Activated T-cell treated with anti-CD3 and anti-CD28 coated beads, Interleukin-2, amount 50 U/mL, for 72 hours (primary cell): ENCODE results near the gene DSN1. TPM values are rescaled to one million over a fixed set of nuclear protein-coding genes. Genes with fewer than 3 reads are reported as not detected.

Experiments
- ATAC-seq, 2 donors: fragments of 150-1000 bp; cut with Tn5 transposase; replicated peaks in 1 of 2; 2 replicates each; pipeline ENCODE4 v1.10.0; 2021; ENCODE audit warnings: moderate library complexity in 2 of 2, mild to moderate bottlenecking in 1 of 2
- DNase-seq, 2 donors: peaks; one replicate each; pipeline ENCODE4 v3.0.0; 2021 to 2022; ENCODE audit warnings: mixed read lengths in 1 of 2
- H3K27ac Mint-ChIP-seq: one replicate; pipeline ENCODE4 v1.8.0; 2022; ENCODE audit warnings: mild to moderate bottlenecking, moderate library complexity, mixed read lengths
- H3K27me3 Mint-ChIP-seq: one replicate; pipeline ENCODE4 v1.8.0; 2022; ENCODE audit warnings: low read depth, mixed read lengths
- H3K36me3 Mint-ChIP-seq, 2 donors: one replicate each; pipeline ENCODE4 v1.8.0; 2022; ENCODE audit warnings: mixed read lengths in 2 of 2, mild to moderate bottlenecking in 1 of 2; ENCODE audit not compliant: insufficient read depth in 2 of 2
- H3K4me1 Mint-ChIP-seq: one replicate; pipeline ENCODE4 v1.8.0; 2022; ENCODE audit warnings: low read depth, mixed read lengths
- H3K4me3 Mint-ChIP-seq, 2 donors: one replicate each; pipeline ENCODE4 v1.8.0; 2022; ENCODE audit warnings: mild to moderate bottlenecking in 2 of 2, mixed read lengths in 2 of 2, moderate library complexity in 2 of 2
- H3K9me3 Mint-ChIP-seq, 2 donors: one replicate each; pipeline ENCODE4 v1.8.0; 2022; ENCODE audit warnings: mixed read lengths in 2 of 2
- total RNA-seq, 2 donors: library from RNA; stranded (reverse); gene quantifications; one replicate each; pipeline ENCODE4 v1.2.3, GENCODE V29; 2022

Gene DSN1
- total RNA-seq, result 10 to 100 TPM; 30.2 to 35.9 TPM

GRCh38 chr20:36773597-36774390 is at the start of gene DSN1:
Gene DSN1 (minus strand): TSS chr20:36773763. CDS start chr20:36771458, 2,305 bp downstream.
- Mint-ChIP-seq H3K4me3 (peak within 1 kb of the TSS; percentile 87 to 90), H3K4me1 (peaks cover 27% of the 10 kb centered on the region), H3K27ac (peak within 1 kb of the TSS; percentile 95), H3K36me3 (peaks cover 0 to 3% of the 10 kb centered on the region in 2 donors), H3K27me3 (no peaks in the 10 kb centered on the region), H3K9me3 (no peaks in the 10 kb centered on the region)
- ATAC-seq, result peak; percentile 91 to 92
- DNase-seq, result peak; percentile 99 to 100

DNA sequence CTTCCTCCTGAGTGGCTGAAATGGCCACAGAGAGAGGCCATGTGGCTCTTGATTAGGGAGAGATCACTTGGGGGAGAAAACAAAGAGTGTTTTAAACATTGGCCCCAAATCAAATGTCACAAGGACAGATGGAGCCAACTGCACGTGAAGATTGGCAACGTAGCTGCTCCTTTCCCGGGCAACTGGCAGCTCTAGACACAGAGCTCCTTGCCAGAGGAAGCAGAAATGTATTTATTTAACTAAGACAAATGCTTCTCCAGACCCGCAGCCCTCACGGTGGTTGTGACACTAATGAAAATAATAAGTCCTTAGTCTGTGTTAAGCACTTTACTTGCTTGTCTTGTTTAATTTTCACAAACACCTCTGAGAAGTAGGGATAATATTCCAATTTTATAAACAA is 49.6 kb upstream of the DSN1 start:
- ATAC-seq, result no peak
- no peaks in the 10 kb centered on the region for H3K36me3 Mint-ChIP-seq
- H3K27me3 Mint-ChIP-seq, result no peaks in the 10 kb centered on the region
- DNase-seq, result no peak
- no peaks in the 10 kb centered on the region for H3K9me3 Mint-ChIP-seq
- H3K27ac Mint-ChIP-seq, result no peak overlapping the region
- peaks cover 4% of the 10 kb centered on the region for H3K4me1 Mint-ChIP-seq
- H3K4me3 Mint-ChIP-seq, result no peak overlapping the region

- DNase-seq (no peak), ATAC-seq (no peak)
- no peaks in the 10 kb centered on the region for H3K9me3 Mint-ChIP-seq
- no peaks in the 10 kb centered on the region for H3K36me3 Mint-ChIP-seq
- no peaks in the 10 kb centered on the region for H3K4me1 Mint-ChIP-seq
- H3K27ac Mint-ChIP-seq, result no peak overlapping the region
- no peaks in the 10 kb centered on the region for H3K27me3 Mint-ChIP-seq
- H3K4me3 Mint-ChIP-seq, result no peak overlapping the region
These were observed 48.4 kb upstream of the DSN1 start for GRCh38 chr20:36821964-36822437.

DNA sequence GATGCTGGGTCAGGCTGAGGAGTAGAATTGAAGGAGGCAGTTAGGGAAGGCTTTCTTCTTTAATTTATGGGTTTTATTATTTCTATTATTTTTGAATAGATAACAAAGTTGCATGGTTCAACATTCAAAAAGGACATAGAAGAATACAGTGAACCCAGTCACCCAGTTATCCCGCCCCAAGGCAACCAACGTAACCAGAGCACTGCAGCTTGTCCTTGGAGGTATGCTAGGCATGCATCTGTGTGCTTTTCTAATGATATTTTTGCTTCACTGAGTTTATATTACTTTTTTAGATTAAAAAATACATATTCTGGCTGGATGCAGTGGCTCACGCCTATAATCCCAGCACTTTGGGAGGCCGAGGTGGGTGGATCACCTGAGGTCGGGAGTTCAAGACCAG is 47.4 kb upstream of the DSN1 start:
- DNase-seq (no peak), ATAC-seq (no peak)
- Mint-ChIP-seq H3K9me3 (no peaks in the 10 kb centered on the region), H3K27ac (no peak overlapping the region), H3K4me3 (no peak overlapping the region), H3K36me3 (no peaks in the 10 kb centered on the region), H3K27me3 (no peaks in the 10 kb centered on the region), H3K4me1 (no peaks in the 10 kb centered on the region)

DNA sequence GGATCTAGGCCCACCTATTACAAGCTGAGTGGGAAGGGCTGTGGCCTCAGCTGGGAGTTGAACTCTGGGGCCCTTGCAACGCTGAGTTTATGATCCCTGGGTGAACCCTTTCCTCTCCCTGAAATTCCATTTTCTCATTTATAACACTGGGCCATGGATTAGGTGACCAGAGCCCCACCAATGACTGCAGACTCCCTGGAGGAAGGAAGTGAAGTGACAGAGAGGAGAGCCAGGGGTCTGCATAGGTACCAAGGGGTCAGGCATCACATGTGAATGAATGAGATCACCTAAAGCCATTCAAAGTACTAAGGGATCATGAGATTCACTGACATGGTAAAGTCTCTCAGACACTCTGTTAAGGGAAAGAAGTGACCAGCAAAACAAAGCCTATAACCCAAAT is 46.5 kb upstream of the DSN1 start:
- DNase-seq (no peak), ATAC-seq (no peak)
- no peaks in the 10 kb centered on the region for H3K9me3 Mint-ChIP-seq
- no peaks in the 10 kb centered on the region for H3K4me1 Mint-ChIP-seq
- H3K36me3 Mint-ChIP-seq, result no peaks in the 10 kb centered on the region
- H3K27me3 Mint-ChIP-seq, result no peaks in the 10 kb centered on the region
- H3K4me3 Mint-ChIP-seq, result no peak overlapping the region
- H3K27ac Mint-ChIP-seq, result no peak overlapping the region

GRCh38 chr20:36819659-36820058 is 46.1 kb upstream of the DSN1 start:
- Mint-ChIP-seq H3K27ac (no peak overlapping the region), H3K4me3 (no peak overlapping the region)

DNA sequence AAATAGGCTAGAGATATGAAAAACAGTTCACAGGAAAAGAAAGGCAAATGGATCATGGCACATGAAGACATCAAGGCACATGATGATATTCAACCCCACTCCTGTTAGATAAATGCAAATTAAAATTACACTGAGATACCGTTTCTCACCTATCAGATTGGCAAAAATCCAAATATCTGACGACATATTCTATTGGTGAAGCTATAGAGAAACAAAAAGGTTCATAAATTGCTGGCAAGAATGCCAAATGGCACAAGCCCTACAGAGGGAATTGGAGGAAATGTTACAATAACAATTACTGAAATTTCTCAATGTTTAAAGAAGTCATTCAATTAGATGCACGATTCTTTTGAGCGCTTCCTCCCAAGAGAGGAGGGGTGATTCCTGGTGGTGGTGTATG is 45.3 kb upstream of the DSN1 start:
- Mint-ChIP-seq H3K27me3 (no peaks in the 10 kb centered on the region), H3K9me3 (no peaks in the 10 kb centered on the region)
- no peak for ATAC-seq

More at GRCh38 chr20:36819659-36820058, 46.1 kb upstream of the DSN1 start:
- ATAC-seq (no peak), DNase-seq (no peak)
- Mint-ChIP-seq H3K4me1 (no peaks in the 10 kb centered on the region), H3K27me3 (no peaks in the 10 kb centered on the region), H3K36me3 (no peaks in the 10 kb centered on the region), H3K9me3 (no peaks in the 10 kb centered on the region)

GRCh38 chr20:36818185-36818584 is 44.6 kb upstream of the DSN1 start:
- Mint-ChIP-seq H3K27ac (no peak overlapping the region), H3K4me1 (no peaks in the 10 kb centered on the region), H3K36me3 (no peaks in the 10 kb centered on the region), H3K27me3 (no peaks in the 10 kb centered on the region), H3K4me3 (no peak overlapping the region), H3K9me3 (no peaks in the 10 kb centered on the region)
- ATAC-seq (no peak), DNase-seq (no peak)

More for the DNA sequence above, 45.3 kb upstream of the DSN1 start:
- H3K4me3 Mint-ChIP-seq, result no peak overlapping the region
- H3K36me3 Mint-ChIP-seq, result no peaks in the 10 kb centered on the region
- H3K27ac Mint-ChIP-seq, result no peak overlapping the region
- no peak for DNase-seq
- H3K4me1 Mint-ChIP-seq, result no peaks in the 10 kb centered on the region

DNA sequence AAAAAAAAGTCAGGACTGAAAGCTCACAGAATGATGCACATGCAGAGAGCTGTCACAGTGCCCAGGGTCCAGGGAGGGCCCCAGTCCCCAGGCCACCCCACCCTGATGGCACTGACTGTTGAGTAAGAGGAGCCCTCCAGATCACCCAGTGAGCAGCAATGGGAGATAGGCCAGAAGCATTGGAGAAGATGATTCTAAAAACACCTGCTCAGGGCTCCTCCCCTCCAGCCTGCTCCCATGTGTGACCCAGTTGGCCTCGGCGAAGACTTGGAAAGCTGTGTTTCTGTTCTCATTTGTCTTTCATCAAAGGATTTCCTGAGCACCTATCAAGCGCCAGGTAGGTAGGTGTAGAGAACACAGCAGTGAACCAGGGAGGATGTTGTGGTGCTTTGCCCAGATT is 43.9 kb upstream of the DSN1 start:
- Mint-ChIP-seq H3K36me3 (no peaks in the 10 kb centered on the region), H3K4me1 (no peaks in the 10 kb centered on the region), H3K4me3 (no peak overlapping the region), H3K9me3 (no peaks in the 10 kb centered on the region), H3K27ac (no peak overlapping the region), H3K27me3 (no peaks in the 10 kb centered on the region)
- no peak for ATAC-seq
- no peak for DNase-seq

- DNase-seq, result no peak
- Mint-ChIP-seq H3K36me3 (no peaks in the 10 kb centered on the region), H3K27ac (no peak overlapping the region), H3K9me3 (no peaks in the 10 kb centered on the region), H3K4me3 (no peak overlapping the region), H3K4me1 (peaks cover 4% of the 10 kb centered on the region), H3K27me3 (no peaks in the 10 kb centered on the region)
- ATAC-seq, result no peak
These were observed 42.0 kb upstream of the DSN1 start for GRCh38 chr20:36815454-36816091.

- no peak overlapping the region for H3K4me3 Mint-ChIP-seq
- H3K27me3 Mint-ChIP-seq, result no peaks in the 10 kb centered on the region
- H3K27ac Mint-ChIP-seq, result no peak overlapping the region
- DNase-seq (no peak), ATAC-seq (no peak)
- no peaks in the 10 kb centered on the region for H3K36me3 Mint-ChIP-seq
- no peaks in the 10 kb centered on the region for H3K9me3 Mint-ChIP-seq
- H3K4me1 Mint-ChIP-seq, result peaks cover 8% of the 10 kb centered on the region
These were observed 39.3 kb upstream of the DSN1 start for GRCh38 chr20:36812594-36813463.

DNA sequence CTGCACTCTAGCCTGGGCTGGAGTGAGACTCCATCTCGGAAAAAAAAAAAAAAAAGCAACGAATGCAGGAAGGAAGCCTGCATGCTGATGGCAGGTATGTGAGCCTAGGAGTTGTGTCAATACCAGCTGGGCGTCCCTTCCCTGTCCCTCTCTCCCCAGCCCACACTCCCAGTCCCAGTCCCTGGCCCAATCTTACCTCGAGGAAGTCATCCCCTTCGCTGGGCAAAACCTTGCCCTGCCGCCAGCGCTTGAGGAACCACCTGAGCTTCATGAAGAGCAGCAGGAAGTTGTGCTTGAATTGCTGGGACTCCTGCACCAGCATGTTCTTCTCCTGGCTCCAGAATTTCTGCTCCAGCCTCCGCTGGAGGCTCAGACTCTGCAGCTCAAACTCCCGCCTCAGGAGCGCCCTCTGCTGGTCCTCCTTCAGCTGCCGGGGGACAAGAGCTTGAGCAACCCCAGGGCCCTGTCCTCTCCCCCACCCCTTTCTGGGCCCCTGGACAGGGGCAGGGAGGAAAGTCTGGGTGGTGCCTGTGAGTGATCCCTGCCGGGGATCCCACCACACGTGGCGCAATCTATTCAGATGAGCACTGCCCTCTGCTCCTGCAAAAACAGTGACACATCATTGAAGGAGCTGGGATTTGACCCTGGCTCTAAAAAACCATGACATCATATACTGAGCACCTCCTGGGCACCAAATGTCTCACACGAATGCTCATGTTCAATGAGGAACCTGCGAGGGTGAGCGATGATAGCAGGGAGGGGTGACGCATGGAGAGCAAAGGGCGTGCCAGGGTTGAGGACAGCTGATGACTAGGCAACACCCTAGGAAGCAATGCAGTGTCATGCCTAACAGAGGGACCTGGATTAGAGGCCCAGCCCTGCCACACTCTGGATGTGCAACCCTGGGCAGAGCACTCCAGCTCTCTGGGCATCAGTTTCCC is 35.0 kb upstream of the DSN1 start:
- H3K27ac Mint-ChIP-seq, result no peak overlapping the region
- ATAC-seq (peak; percentile 69 to 70), DNase-seq (peak; percentile 77 to 80)
- no peaks in the 10 kb centered on the region for H3K36me3 Mint-ChIP-seq
- no peak overlapping the region for H3K4me3 Mint-ChIP-seq
- H3K27me3 Mint-ChIP-seq, result no peaks in the 10 kb centered on the region
- no peaks in the 10 kb centered on the region for H3K9me3 Mint-ChIP-seq
- peaks cover 8% of the 10 kb centered on the region for H3K4me1 Mint-ChIP-seq
